Parathyroid adenoma (tissue), 2 donors: ENCODE data around the gene CHD9.
A peak's percentile ranks its signal among the peaks of the same experiment; 100 is the strongest.

Experiments used
- H2AFZ ChIP-seq: fragments of 300-600 bp; sonication (generic); one replicate; pipeline ENCODE4 v1.7.0; 2017; ENCODE audit warnings: antibody characterized with exemption, mild to moderate bottlenecking
- H3K27ac ChIP-seq: fragments of 300-600 bp; sonication (generic); one replicate; pipeline ENCODE4 v1.7.0; 2017
- H3K27me3 ChIP-seq: fragments of 300-600 bp; sonication (generic); one replicate; pipeline ENCODE4 v1.7.0; 2017; ENCODE audit warnings: low read length; ENCODE audit not compliant: control insufficient read depth, insufficient read depth
- H3K36me3 ChIP-seq: fragments of 300-600 bp; sonication (generic); one replicate; pipeline ENCODE4 v1.7.0; 2017; ENCODE audit warnings: low read length; ENCODE audit not compliant: control insufficient read depth, insufficient read depth
- H3K4me1 ChIP-seq: fragments of 300-600 bp; sonication (generic); one replicate; pipeline ENCODE4 v1.7.0; 2017; ENCODE audit warnings: control low read depth
- H3K4me2 ChIP-seq: fragments of 300-600 bp; sonication (generic); one replicate; pipeline ENCODE4 v1.7.0; 2017; ENCODE audit warnings: low read length
- H3K4me3 ChIP-seq: fragments of 300-600 bp; sonication (generic); one replicate; pipeline ENCODE4 v1.7.0; 2017; ENCODE audit warnings: low read depth, low read length
- H3K79me2 ChIP-seq: fragments of 300-600 bp; sonication (generic); one replicate; pipeline ENCODE4 v1.7.0; 2017; ENCODE audit warnings: control low read depth
- H3K9ac ChIP-seq: fragments of 300-600 bp; sonication (generic); one replicate; pipeline ENCODE4 v1.7.0; 2017; ENCODE audit warnings: mild to moderate bottlenecking
- H3K9me3 ChIP-seq: fragments of 300-600 bp; sonication (generic); one replicate; pipeline ENCODE4 v1.7.0; 2017; ENCODE audit warnings: low read length; ENCODE audit not compliant: control insufficient read depth
- TF ChIP-seq, protein P1 (sequence below): fragments of 300-600 bp; sonication (generic); IDR thresholded peaks from one replicate; pipeline ENCODE4 v1.7.0; 2017; ENCODE audit warnings: antibody characterized with exemption, mild to moderate bottlenecking
- donor health status: primary hyperparathyroidism.

Gene CHD9

DNA sequence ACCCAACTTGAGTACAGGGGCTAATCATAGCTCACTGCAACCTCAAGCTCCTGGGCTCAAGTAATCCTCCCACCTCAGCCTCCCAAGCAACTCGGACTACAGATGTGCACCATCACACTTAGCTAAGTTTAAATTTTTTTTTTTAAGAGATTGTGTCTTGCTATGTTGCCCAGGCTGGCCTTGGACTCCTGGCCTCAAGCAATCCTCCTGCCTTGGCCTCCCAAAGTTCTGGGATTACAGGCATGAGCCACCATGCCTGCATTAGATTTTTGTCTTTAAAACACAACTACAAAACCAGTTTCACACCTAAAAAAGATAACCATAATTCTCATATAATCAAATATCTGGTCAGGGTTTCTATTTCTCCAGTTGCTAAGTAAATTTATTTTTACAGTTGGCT lies 147.1 kb downstream of the CHD9 start:
- peaks cover 11% of the 10 kb centered on the region for H3K79me2 ChIP-seq

DNA sequence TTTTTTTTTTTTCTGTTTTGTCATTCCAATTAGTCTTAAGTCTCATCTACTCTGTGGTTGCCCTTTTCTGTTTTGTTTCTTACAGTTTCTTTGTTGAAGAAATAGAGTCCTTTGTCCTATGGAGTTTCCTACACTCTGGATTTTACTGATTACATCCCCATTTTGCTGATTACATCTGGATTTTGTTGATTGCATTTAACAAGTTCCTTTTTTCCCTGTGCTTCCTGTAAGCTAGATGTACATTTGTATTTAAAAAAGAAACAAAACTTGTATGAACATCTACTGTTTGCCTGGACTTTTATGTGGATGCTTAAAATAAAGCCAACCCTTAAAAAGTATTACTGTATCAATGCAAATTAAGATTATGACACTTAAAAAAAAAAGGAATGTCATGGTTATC lies 147.6 kb downstream of the CHD9 start:
- peaks cover 3% of the 10 kb centered on the region for H3K4me1 ChIP-seq
- H2AFZ ChIP-seq = no peak overlapping the region
- H3K27ac ChIP-seq = no peak overlapping the region
- H3K36me3 ChIP-seq = no peaks in the 10 kb centered on the region
- no peak overlapping the region for H3K9ac ChIP-seq
- no peaks in the 10 kb centered on the region for H3K9me3 ChIP-seq
- TF ChIP-seq, protein P1, sequence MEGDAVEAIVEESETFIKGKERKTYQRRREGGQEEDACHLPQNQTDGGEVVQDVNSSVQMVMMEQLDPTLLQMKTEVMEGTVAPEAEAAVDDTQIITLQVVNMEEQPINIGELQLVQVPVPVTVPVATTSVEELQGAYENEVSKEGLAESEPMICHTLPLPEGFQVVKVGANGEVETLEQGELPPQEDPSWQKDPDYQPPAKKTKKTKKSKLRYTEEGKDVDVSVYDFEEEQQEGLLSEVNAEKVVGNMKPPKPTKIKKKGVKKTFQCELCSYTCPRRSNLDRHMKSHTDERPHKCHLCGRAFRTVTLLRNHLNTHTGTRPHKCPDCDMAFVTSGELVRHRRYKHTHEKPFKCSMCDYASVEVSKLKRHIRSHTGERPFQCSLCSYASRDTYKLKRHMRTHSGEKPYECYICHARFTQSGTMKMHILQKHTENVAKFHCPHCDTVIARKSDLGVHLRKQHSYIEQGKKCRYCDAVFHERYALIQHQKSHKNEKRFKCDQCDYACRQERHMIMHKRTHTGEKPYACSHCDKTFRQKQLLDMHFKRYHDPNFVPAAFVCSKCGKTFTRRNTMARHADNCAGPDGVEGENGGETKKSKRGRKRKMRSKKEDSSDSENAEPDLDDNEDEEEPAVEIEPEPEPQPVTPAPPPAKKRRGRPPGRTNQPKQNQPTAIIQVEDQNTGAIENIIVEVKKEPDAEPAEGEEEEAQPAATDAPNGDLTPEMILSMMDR = no peak
- peaks cover 11% of the 10 kb centered on the region for H3K79me2 ChIP-seq
- no peak overlapping the region for H3K4me3 ChIP-seq
- no peak overlapping the region for H3K4me2 ChIP-seq
- no peaks in the 10 kb centered on the region for H3K27me3 ChIP-seq

More for the DNA sequence above, 147.1 kb downstream of the CHD9 start:
- no peak overlapping the region for H2AFZ ChIP-seq
- H3K9me3 ChIP-seq = no peaks in the 10 kb centered on the region
- H3K27me3 ChIP-seq = no peaks in the 10 kb centered on the region
- no peak overlapping the region for H3K4me2 ChIP-seq
- no peak overlapping the region for H3K27ac ChIP-seq
- no peak overlapping the region for H3K4me3 ChIP-seq
- peaks cover 3% of the 10 kb centered on the region for H3K4me1 ChIP-seq
- TF ChIP-seq, protein P1 = no peak
- no peaks in the 10 kb centered on the region for H3K36me3 ChIP-seq
- no peak overlapping the region for H3K9ac ChIP-seq

DNA sequence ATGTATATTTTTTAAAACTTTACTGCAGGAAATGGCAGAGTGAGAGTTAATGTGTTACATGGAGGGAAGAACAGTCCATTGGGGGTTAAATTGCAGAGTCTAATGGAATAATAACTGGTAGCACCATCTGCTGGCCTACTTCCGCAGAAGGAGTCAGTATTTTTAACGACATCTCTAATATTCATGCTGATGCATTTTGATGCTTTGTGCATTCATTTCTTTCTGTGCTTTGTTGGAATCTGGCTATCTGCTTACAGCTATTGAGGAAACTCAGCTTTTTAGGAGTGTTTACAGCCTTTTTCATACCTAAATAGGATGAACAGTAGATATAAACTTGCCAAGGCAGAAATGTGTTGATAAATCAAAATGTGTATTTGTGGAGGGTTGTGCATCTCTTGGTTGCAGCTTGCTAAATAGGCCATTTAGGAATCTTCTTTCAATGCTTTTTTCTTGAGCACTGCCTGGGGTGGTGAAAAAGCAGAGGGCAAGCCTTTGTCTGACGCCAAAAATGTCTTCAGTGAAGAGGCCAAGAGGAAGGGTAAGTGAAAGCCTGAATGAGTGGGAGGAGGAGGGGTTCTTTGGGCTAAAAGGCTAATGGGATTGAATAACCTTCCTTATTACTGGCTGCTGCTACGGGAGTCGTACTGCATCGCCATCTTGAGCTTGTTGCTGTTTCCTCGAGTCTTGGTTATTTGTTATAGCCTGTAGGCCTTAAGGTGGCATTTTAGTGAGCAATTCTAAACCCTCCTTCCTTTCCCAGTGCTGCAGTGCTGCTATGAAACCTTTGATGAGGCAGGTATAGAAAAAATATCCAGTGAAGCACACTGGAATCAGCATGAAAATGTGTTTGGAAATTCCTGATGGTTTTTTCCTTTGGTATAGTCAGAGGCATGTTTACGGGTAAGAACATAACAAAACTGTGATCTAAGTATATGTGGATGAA lies 153.3 kb downstream of the CHD9 start:
- H3K4me1 ChIP-seq = peaks cover 10% of the 10 kb centered on the region
- H3K27me3 ChIP-seq = no peaks in the 10 kb centered on the region
- H3K9me3 ChIP-seq = no peaks in the 10 kb centered on the region
- H3K4me2 ChIP-seq = peak overlapping the region; percentile 43
- H3K4me3 ChIP-seq = peak overlapping the region; percentile 50
- TF ChIP-seq, protein P1 = peak; percentile 51
- peaks cover 9% of the 10 kb centered on the region for H3K79me2 ChIP-seq
- peak overlapping the region; percentile 95 for H3K27ac ChIP-seq
- no peaks in the 10 kb centered on the region for H3K36me3 ChIP-seq
- H3K9ac ChIP-seq = peak overlapping the region; percentile 54
- peak overlapping the region; percentile 83 for H2AFZ ChIP-seq

DNA sequence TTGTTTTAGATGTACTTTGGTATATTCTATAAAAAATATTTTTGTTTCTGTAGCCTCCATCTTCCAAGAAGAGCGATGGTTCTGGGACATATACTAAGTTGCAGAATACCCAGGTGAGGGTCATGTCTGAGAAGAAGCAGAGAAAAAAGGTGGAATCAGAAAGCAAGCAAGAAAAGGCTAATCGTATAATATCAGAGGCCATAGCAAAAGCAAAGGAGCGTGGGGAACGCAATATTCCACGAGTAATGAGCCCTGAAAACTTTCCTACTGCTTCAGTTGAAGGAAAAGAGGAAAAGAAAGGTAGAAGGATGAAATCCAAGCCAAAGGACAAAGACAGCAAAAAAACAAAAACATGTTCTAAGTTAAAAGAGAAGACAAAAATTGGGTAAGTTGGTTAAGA lies 154.6 kb downstream of the CHD9 start:
- TF ChIP-seq, protein P1 = no peak
- Histone ChIP-seq H3K9me3 (no peaks in the 10 kb centered on the region), H3K27ac (peak overlapping the region; percentile 19), H3K4me3 (no peak overlapping the region), H3K79me2 (peaks cover 10% of the 10 kb centered on the region), H3K9ac (no peak overlapping the region), H3K4me1 (peaks cover 12% of the 10 kb centered on the region), H3K27me3 (no peaks in the 10 kb centered on the region), H3K36me3 (no peaks in the 10 kb centered on the region), H3K4me2 (peak overlapping the region; percentile 15), H2AFZ (no peak overlapping the region)
